Measurements from ENCODE around the gene IRF7. TPM values are rescaled to one million over a fixed set of nuclear protein-coding genes. Genes with fewer than 3 reads are reported as not detected.
A peak's percentile ranks its signal among the peaks of the same experiment; 100 is the strongest.

IRF7 gene
- polyA plus RNA-seq, 1 of the 3 experiments (the other 2 are of a cell fraction), result 6.3 TPM

DNA sequence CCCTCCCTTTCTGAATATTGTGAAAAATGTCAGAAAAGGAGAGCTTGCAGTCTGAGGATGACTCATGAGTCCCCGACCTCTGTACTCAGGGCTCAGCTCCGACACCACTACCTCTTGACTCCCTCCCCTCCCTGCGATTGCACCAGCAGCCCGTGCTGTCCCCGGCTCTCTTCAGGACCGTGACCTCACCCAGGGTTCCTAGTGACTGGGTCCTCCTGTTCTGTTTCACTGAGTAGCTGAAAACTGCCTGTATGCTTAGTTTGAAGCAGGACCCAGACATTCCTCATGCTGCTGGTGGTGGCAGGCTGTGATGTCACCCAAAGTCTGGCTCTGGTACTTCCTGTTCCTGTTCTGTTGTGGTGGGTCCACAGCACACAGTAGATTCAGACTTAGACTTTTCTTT, 27.8 kb downstream of the IRF7 start:
- ChIA-PET CTCF (no interaction called here), POLR2A (no interaction called here)
- WGBS (ENCODE audit: low lambda C conversion rate), result 50% methylated on average over 6 of the region's 6 CpGs
- no peak overlapping the region for H3K4me3 ChIP-seq (ENCODE audit: low read depth in 2 of 2, low read length in 1 of 2)
- H3K4me1 ChIP-seq (ENCODE audit: control insufficient read depth in 1 of 2, insufficient read depth in 2 of 2, low read depth in 1 of 2, low read length in 1 of 2), result no peaks in the 10 kb centered on the region
- H2AFZ ChIP-seq (ENCODE audit: low read depth), result no peak overlapping the region
- H3K4me2 ChIP-seq, result no peak overlapping the region
- H3K36me3 ChIP-seq (replicated peaks in 1 of 2; ENCODE audit: control insufficient read depth in 1 of 2, insufficient read depth in 2 of 2, low read length in 1 of 2), result peaks cover 31 to 63% of the 10 kb centered on the region in 2 experiments
- no peaks in the 10 kb centered on the region for H3K9me3 ChIP-seq
- H3K9me2 ChIP-seq, result no peaks in the 10 kb centered on the region
- H3K27me3 ChIP-seq (ENCODE audit: insufficient read depth), result no peaks in the 10 kb centered on the region
- H3K27ac ChIP-seq (ENCODE audit: low read depth in 2 of 2, low read length in 1 of 2), result peak overlapping the region in 1 of 2 experiments; percentile 54; a peak in 2 of 4 replicates
- H3F3A ChIP-seq (replicated peaks; ENCODE audit: insufficient read depth), result peaks cover 12% of the 10 kb centered on the region
- peaks cover 67% of the 10 kb centered on the region for H3K79me2 ChIP-seq (ENCODE audit: insufficient read depth)
- peaks cover 64% of the 10 kb centered on the region for H4K20me1 ChIP-seq (ENCODE audit: insufficient read depth)
- H3K9ac ChIP-seq, result no peak overlapping the region
- no peak for DNase-seq
- TF ChIP-seq FOXM1 (IDR thresholded peaks at IDR 0.05; ENCODE audit: low read depth) (no peak), NRF1 (IDR thresholded peaks at IDR 0.05; ENCODE audit: low read depth, low read length) (no peak), FOXJ3 (CRISPR knock-in tag; IDR thresholded peaks at IDR 0.05) (no peak), TCF12 (IDR thresholded peaks at IDR 0.05) (no peak), REST (IDR thresholded peaks at IDR 0.05; ENCODE audit: low read depth, low read length) (no peak), USF2 (IDR thresholded peaks at IDR 0.05; ENCODE audit: borderline replicate concordance, low read depth, low read length) (no peak), RAD21 (IDR thresholded peaks at IDR 0.05; ENCODE audit: low read length) (no peak), RXRA (IDR thresholded peaks at IDR 0.05; ENCODE audit: borderline replicate concordance, low read depth) (no peak), SIN3A (IDR thresholded peaks at IDR 0.05; ENCODE audit: borderline replicate concordance, low read depth, low read length) (no peak), CTCF (IDR thresholded peaks at IDR 0.05) (no peak), SMC3 (IDR thresholded peaks at IDR 0.05; ENCODE audit: low read depth, low read length) (no peak)

- H3K4me2 ChIP-seq, result no peak overlapping the region
- no peak overlapping the region for H3K9ac ChIP-seq
- no peaks in the 10 kb centered on the region for H3K27me3 ChIP-seq (ENCODE audit: insufficient read depth)
- H3K36me3 ChIP-seq (replicated peaks in 1 of 2; ENCODE audit: control insufficient read depth in 1 of 2, insufficient read depth in 2 of 2, low read length in 1 of 2), result peaks cover 27 to 60% of the 10 kb centered on the region in 2 experiments
- H3K27ac ChIP-seq (ENCODE audit: low read depth in 2 of 2, low read length in 1 of 2), result peak overlapping the region in 1 of 2 experiments; percentile 54; a peak in 1 of 4 replicates
- no peak for DNase-seq
- peaks cover 12% of the 10 kb centered on the region for H3F3A ChIP-seq (replicated peaks; ENCODE audit: insufficient read depth)
- TF ChIP-seq POLR2AphosphoS5 (IDR thresholded peaks at IDR 0.05; ENCODE audit: low read depth, low read length) (no peak), FOXJ3 (CRISPR knock-in tag; IDR thresholded peaks at IDR 0.05) (no peak)
- POLR2A ChIA-PET, result no interaction called here
- H3K79me2 ChIP-seq (ENCODE audit: insufficient read depth), result peaks cover 69% of the 10 kb centered on the region
- 87% methylated on average over 6 of the region's 8 CpGs for WGBS (ENCODE audit: low lambda C conversion rate)
- H4K20me1 ChIP-seq (ENCODE audit: insufficient read depth), result peaks cover 67% of the 10 kb centered on the region
- CTCF ChIA-PET, result no interaction called here
- H3K4me1 ChIP-seq (ENCODE audit: control insufficient read depth in 1 of 2, insufficient read depth in 2 of 2, low read depth in 1 of 2, low read length in 1 of 2), result no peaks in the 10 kb centered on the region
- H3K4me3 ChIP-seq (ENCODE audit: low read depth in 2 of 2, low read length in 1 of 2), result no peak overlapping the region
- H2AFZ ChIP-seq (ENCODE audit: low read depth), result no peak overlapping the region
- H3K9me2 ChIP-seq, result no peaks in the 10 kb centered on the region
- no peaks in the 10 kb centered on the region for H3K9me3 ChIP-seq
These were observed 28.2 kb downstream of the IRF7 start for GRCh38 chr11:587546-587945.

Measured in SK-N-SH (cell line).